NB4 (cell line): ENCODE measurements around the gene BCAT1.

Experiments used
- CTCF ChIP-seq: IDR thresholded peaks from one replicate; pipeline ENCODE4 v1.5.1; 2012; ENCODE audit warnings: low read depth, low read length
- MAX ChIP-seq: IDR thresholded peaks from 2 replicates; pipeline ENCODE4 v1.6.1; 2011; ENCODE audit warnings: low read depth, low read length
- MYC ChIP-seq: IDR thresholded peaks from 2 replicates; pipeline ENCODE4 v1.6.1; 2011; ENCODE audit warnings: low read depth, low read length
- POLR2A ChIP-seq: IDR thresholded peaks from 2 replicates; pipeline ENCODE4 v1.6.1; 2011; ENCODE audit warnings: mild to moderate bottlenecking; ENCODE audit not compliant: insufficient read length; ENCODE audit errors: extremely low read depth

GRCh38 chr12:24950231-24950834 lies 1.4 kb upstream of the BCAT1 start:
- TF ChIP-seq MAX (no peak), POLR2A (no peak), MYC (no peak), CTCF (no peak)
